HG02588 (cell line): ENCODE results near the gene RAPGEF6.
A peak's percentile ranks its signal among the peaks of the same experiment; 100 is the strongest.
"Not testable (repeated sequence)": the region's sequence is repeated elsewhere in the genome, so short reads cannot be mapped to it uniquely, and the experiment has no call there.

Experiments
- ATAC-seq: cut with Tn5 transposase; IDR thresholded peaks from one replicate; pipeline ENCODE4 v1.9.1; 2021; ENCODE audit warnings: mild to moderate bottlenecking, moderate library complexity; ENCODE audit not compliant: unreplicated experiment

Gene RAPGEF6, protein sequence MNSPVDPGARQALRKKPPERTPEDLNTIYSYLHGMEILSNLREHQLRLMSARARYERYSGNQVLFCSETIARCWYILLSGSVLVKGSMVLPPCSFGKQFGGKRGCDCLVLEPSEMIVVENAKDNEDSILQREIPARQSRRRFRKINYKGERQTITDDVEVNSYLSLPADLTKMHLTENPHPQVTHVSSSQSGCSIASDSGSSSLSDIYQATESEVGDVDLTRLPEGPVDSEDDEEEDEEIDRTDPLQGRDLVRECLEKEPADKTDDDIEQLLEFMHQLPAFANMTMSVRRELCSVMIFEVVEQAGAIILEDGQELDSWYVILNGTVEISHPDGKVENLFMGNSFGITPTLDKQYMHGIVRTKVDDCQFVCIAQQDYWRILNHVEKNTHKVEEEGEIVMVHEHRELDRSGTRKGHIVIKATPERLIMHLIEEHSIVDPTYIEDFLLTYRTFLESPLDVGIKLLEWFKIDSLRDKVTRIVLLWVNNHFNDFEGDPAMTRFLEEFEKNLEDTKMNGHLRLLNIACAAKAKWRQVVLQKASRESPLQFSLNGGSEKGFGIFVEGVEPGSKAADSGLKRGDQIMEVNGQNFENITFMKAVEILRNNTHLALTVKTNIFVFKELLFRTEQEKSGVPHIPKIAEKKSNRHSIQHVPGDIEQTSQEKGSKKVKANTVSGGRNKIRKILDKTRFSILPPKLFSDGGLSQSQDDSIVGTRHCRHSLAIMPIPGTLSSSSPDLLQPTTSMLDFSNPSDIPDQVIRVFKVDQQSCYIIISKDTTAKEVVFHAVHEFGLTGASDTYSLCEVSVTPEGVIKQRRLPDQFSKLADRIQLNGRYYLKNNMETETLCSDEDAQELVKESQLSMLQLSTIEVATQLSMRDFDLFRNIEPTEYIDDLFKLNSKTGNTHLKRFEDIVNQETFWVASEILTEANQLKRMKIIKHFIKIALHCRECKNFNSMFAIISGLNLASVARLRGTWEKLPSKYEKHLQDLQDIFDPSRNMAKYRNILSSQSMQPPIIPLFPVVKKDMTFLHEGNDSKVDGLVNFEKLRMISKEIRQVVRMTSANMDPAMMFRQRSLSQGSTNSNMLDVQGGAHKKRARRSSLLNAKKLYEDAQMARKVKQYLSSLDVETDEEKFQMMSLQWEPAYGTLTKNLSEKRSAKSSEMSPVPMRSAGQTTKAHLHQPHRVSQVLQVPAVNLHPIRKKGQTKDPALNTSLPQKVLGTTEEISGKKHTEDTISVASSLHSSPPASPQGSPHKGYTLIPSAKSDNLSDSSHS (N-terminal part only)

DNA sequence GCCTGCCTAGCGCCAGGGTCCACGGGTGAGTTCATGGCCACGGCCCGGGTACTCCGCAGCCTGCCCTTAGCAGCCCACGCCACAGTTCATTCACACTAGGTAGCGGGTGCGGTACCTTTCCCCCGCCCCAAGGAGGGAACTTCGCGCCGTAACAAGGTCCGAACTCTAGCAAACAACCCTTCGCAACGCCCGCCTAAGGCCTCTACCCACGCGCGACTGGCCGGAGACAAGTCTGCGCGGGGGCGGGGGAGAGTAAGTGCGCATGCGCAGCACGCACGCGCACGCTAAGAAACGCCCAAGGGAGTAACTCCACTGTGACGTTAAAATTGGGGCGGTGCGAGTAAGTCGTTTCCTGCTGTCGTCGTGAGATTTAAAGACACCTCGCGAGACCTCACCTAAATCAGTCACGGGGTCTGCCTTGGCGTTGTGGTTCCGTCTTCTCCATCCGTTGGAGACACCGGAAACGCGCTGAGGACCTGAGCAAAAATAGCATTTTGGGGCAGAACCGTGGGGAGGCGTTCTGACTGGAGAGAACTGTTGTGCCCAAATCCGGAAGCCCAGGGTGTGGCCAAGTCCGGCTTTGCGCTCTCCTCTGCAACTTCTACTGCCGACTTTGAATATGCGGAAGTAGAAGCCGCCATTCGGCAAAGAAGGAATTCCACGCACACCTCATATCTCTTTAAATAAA lies at the start of gene RAPGEF6:
TSS of gene RAPGEF6 (minus strand) at position 234 of the 688 bp plus-strand sequence. CDS start at position 35, 199 bp downstream.
- peak; percentile 90 for ATAC-seq

DNA sequence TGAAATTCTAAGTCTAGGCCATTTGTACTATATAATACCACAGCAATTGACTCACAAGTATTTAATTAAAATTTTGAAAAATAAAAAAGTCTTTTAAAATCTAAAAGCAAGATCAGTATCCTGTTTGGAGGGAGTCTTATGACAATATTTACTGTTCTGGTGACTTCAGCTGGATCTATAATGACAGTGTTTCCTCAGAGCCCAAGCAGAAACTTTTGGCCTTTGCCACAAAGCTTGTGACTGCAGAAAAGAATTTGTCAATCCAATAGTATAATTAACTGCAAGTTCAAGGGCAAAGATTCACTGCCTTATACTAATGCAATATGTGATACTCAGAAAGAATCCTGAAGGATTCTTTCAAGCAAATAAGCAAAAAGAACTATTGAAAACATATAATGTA lies 49.6 kb upstream of the RAPGEF6 start:
- ATAC-seq: no peak

DNA sequence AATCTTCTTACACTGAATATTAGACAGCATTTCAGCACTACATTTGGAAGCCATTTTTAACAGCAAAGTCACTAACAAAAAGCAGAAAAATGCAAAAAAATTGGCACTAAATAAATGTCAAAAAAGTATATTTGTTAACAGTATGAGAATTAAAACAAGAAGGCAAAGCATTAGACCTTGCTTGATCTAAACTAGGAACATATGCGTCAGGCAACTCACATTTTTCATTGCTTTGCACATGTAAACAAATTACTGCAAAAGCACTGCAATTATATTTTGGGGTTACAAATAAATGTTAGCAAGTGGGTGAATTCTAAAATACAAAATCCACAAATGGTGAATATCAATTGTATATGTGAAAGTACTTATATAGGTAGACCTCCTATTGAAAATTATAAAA lies 49.0 kb upstream of the RAPGEF6 start:
- ATAC-seq: no peak

DNA sequence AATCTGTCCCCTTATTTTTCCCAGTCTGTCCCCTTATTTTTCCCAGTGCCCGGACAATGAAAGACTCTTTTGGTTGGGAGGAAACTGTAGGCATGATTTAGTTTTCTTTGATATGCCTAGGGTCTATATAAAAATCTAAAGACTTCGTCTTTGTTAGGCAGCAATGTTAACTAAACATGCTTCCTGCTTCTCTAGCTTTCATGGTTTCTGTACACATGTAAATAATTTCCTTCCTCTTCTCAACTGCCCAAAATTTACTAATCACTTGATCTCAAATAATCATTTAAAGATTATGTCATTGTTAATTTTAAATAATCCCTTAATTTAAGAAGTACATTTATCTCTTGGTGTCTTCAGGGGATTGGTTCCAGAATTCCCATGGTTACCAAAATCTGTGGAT lies 47.8 kb upstream of the RAPGEF6 start:
- ATAC-seq: no peak

DNA sequence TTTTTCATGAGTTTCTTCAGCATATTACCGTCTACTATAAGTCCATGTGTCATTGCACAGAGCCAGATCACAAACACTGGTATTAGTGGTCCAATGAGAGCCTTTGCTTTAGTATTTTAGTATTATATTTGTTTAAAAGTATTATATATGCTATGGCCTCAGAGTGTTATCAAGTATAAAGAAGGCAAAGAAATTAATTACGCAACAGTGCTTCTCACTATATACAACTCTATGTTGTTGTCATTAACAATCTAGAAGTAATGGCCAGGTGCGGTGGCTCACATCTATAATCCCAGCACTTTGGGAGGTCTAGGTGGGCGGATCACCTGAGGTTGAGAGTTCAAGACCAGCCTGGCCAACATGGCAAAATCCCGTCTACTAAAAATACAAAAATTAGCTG lies 47.1 kb upstream of the RAPGEF6 start:
- no peak for ATAC-seq

DNA sequence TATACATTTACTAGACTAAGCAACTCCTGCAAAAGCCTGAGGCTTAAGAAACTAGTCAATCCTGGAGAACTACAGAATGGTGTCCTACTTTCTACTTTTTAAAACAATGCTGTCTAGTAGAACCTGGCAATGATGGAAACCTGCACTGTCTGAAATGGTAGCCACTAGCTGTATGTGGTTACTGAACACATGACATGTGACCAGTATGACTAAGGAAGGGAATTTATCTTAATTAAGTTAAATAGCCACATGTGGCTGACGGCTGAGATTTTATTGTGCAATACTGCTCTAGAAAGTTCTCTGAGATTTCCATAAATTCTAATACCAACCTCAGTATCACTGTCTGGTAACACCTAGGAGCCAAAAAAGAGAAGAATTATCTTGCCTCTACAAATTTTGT lies 44.9 kb upstream of the RAPGEF6 start:
- ATAC-seq: no peak

DNA sequence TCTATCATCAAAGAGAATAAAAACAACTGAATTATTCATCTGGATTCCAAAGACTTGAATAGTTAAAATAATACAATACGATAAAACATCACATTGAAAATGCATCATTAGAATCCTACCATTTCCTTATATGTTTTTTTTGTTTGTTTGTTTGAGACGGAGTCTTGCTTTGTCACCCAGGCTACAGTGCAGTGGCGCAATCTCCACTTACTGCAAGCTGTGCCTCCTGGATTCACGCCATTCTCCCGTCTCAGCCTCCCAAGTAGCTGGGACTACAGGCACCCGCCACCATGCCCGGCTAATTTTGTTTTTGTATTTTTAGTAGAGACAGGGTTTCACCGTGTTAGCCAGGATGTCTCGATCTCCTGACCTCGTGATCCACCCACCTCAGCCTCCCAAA lies 43.2 kb upstream of the RAPGEF6 start:
- ATAC-seq: not testable (repeated sequence)

DNA sequence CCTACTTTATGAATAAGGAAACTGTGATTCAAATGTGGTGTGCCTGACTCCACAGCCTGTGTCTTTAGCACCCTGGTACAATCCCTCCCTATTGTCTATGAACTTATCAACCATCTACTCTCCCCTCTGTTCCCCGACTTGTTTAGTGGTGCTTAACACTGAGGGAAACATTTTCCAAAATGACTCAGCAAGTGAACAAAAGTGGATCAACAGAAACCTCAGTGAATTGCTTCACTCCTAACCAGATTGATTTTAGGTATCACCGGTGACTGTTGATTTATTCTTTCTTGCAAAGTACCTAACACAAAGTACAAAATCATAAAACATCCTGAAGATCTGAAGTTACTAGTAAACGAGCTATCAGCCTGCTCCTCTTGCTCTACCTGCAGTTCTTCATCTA lies 42.1 kb upstream of the RAPGEF6 start:
- ATAC-seq: no peak

DNA sequence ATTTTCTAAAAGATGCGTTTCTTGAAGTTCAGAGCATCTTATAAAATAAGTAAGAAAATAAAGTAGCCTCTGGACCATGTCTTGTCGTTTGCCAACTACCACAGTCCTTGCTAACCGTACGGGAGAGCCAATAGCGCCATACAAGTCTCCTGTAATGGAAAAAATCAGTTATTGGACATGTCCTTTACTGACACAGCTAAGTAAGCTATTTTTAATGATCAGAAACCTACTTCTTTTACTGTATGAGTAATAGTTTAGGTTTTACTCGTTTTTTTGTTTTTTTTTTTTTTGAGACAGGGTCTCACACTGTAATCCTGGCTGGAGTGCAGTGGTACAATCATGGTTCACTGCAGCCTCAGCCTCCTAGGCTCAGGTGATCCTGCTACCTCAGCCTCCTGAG lies 37.7 kb upstream of the RAPGEF6 start:
- peak; percentile 40 for ATAC-seq

DNA sequence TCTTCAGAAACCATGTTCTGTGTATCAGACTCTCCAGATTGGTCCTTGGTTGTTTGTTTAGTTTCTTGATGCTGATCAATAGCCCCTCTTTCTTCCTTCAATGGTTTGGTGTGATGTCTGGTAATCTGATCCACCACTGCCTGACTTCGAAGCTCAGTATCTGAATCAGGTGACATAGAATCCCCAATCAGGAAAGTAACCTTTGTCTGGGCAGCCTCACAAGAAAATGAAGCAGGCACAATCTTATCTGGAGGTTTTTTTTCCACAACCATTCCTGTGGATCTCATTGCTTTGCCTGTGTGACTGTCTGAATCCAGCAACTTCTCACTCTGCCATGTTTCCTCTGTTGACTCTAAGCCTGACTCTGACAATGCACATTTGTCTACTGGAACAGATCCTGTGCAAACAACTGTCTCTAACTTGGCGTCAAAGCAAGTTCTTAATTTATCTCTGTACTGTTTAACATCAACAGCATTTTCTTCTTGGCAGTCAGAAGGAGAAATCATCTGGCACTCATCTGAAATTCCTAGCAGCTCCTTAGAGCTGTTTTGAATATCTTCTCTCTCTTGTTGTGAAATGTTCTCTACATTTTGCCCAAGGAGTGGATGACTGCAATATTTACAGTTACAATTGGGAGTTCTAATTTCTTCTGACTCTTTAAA lies 37.1 kb upstream of the RAPGEF6 start:
- ATAC-seq: no peak

DNA sequence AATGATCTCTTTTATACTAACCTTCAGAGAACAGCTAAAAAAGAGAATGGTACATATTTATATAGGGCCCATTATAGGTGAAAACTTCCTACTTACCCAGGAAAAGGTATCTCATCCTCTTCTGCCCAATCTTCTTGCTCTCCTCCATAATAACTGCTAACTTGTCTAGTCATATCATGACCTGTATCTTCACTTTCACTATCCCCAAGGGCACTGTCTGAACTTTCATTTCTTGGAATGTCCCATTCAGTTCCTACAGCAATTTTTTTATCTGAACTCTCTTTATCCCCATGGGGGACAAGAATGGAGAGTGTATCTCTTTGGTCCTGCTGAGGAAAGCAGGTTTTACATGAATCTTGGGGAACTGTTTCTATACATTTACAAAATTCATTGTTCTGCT lies 36.4 kb upstream of the RAPGEF6 start:
- no peak for ATAC-seq

DNA sequence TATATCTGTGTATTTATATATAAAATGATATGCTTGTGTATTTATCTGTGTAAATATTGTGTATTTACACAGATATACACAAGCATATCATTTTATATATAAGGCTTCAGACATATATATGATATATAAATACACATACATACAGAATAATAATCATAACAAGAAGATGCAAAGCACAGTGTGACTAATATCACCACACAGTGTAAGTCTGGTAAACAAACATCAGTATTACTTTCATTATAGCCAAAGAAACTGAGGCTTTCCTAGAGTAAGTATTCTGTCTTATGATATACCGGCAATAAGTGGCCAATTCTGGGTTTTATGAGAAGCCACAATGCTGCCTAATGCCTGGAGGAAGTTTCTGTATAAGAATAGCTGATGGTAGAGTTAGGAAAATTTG lies 29.9 kb upstream of the RAPGEF6 start:
- ATAC-seq: no peak

DNA sequence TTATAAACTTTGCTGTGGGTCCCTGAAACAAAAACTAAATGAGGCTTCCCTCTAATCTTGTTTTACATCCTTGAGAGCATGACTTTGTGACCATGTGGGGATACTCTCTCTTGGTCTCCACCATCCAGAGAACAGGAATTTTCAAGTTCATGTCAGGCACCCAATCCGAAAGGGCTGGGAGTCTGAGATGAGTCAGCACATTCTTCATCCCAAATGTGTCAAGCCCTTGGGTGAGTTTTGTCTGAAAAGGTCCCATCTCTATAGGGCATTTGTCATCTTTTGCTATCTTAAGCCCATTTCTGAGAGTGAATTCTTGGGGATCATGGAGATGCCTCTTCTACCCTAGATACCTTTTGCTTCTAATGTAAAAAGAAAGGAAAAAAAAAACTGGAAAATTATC lies 26.9 kb upstream of the RAPGEF6 start:
- ATAC-seq: no peak

DNA sequence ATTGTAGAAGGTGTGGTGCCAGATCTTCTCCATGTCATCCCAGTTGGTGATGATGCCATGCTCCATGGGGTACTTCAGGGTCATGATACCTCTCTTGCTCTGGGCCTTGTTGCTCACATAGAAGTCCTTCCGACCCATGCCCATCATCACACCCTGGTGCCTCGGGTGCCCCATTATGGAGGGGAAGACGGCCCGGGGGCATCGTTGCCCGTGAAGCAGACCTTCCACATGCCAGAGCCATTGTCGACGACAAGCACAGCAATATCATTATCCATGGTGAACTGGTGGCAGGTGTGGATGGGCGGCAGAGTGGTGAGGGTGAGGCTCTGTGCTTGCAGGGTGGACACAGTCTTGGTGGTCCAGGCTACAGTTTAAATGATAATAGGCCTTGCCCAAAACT lies 24.8 kb upstream of the RAPGEF6 start:
- ATAC-seq: no peak

DNA sequence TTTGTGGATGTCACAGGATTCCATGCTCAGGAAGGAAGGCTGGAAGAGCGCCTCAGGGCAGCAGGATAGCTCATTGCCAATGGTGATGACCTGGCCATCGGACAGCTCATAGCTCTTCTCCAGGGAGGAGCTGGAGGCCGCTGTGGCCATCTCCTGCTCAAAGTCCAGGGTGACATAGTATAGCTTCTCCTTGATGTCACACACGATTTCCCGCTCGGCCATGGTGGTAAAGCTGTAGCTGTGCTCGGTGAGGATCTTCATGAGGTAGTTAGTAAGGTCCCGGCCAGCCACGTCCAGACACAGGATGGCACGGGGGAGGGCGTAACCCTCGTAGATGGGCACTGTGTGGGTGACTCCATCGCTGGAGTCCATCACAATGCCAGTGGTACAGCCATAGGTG lies 24.3 kb upstream of the RAPGEF6 start:
- no peak for ATAC-seq

DNA sequence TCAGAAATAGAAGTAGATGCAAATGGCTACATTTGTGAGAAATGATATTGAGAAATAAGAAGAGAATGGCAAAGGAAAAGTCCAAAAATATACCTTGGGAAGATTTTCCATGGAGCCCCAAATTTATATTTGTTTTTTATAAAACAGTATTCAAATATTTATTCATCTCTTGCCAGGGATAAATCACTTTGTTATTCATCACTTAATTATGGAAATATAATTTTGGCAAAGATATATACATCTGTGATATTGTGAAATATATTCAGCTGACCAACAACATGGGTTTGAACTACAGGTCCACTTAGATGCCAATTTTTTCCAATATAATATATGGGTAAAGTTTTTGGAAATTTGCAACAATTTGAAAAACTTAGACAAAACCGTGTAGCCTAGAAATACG lies 19.7 kb upstream of the RAPGEF6 start:
- no peak for ATAC-seq

DNA sequence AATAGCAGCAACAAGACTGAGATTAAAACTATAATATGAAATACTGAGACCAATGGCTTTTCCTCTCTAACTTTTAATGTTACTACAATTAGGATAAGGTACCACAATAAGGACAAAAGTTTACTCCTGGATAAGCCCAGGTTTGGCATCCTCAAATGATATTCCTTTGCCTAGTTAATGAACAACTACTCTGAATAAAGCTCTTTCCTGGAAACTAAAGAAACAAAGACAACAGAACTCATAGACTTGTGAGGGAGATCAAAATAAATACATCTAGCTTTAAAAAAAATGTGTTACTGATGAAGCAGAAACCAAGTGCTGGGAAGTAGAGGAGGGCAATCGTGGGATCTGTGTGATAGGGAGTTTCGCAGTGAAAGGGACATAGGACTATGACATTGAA lies 19.3 kb upstream of the RAPGEF6 start:
- ATAC-seq: no peak

DNA sequence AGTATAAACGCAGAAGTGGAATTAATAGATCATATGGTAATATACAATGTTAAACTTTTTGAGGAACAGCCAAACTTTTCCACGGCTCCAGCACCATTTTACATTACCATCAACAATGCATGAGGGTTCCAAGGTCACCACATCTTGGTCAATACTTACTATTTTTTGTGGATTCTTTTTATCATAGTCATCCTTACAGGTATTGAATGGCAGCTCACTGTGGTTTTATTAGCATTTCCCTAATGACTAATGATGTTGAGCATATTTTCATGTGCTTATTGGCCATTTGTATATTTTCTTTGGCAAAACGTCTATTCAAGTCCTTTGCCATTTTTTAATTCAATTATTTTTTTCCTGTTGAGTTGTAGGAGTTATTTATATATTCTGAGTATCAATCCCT lies 14.1 kb upstream of the RAPGEF6 start:
- ATAC-seq: no peak

DNA sequence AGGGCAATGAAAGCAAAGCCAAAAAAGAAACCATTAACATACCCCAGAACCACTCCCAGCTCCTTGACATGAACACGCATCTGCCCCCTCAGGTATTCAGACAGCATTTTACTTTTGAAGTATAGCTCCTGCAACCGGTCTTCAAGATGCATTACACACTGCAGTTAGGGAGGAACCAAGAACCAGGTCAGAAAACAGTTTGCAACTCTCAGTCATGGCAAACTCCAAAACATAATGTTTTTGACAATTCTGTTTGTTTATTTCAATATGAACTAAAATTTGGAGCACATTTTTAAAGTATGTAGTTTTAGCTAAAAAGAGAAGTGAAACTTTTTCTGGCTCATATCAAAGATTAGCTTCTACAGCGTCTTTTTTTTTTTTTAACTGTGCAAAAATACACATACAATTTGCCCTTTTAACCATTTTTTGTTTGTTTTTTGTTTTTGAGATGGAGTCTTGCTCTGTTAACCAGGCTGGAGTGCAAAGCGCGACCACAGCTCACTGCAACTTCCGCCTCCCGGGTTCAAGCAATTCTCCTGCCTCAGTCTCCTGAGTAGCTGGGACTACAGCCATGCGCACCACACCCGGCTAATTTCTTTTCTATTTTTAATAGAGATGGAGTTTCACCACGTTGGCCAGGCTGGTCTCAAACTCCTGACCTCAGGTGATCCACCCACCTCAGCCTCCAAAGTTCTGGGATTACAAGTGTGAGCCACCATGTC lies 12.2 kb upstream of the RAPGEF6 start:
- peak; percentile 68 for ATAC-seq

DNA sequence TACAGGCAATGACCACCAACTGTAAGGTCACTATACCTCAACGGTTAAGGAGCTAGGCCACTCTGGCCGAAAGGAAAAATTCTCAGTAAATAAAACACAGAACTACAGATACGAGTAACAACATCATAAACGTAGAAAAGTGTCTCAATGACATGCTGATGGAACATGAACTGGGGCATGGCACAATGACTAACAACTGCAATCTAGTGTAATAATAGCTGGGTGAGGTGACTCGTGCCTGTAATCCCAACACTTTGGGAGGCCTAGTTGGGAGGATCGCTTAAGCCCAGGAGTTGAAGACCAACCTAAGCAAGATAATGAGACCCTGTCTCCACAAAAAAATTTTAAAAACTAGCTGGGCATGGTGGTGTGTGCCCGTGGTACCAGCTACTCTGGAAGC lies 9.8 kb upstream of the RAPGEF6 start:
- no peak for ATAC-seq
